ACC112 (cell line): ENCODE measurements around the gene CYP3A7.
"Not testable (repeated sequence)": the region's sequence is repeated elsewhere in the genome, so short reads cannot be mapped to it uniquely, and the experiment has no call there.

Source experiments
- H2AFZ ChIP-seq: fragments of 200-600 bp; sonication (generic); one replicate; pipeline ENCODE4 v1.6.0; 2017; ENCODE audit warnings: antibody characterized with exemption, low read length; ENCODE audit not compliant: unreplicated experiment
- H3K27ac ChIP-seq: fragments of 200-600 bp; sonication (generic); 2 replicates; pipeline ENCODE4 v1.5.1; 2014; ENCODE audit warnings: low read depth, mild to moderate bottlenecking, antibody characterized with exemption, low read length, moderate library complexity
- H3K27me3 ChIP-seq: fragments of 200-600 bp; sonication (generic); 2 replicates; pipeline ENCODE4 v1.6.1; 2014; ENCODE audit warnings: mild to moderate bottlenecking, antibody characterized with exemption, low read length, moderate library complexity, mixed read lengths; ENCODE audit not compliant: insufficient read depth
- H3K36me3 ChIP-seq: fragments of 200-600 bp; sonication (generic); 2 replicates; pipeline ENCODE4 v1.6.1; 2016; ENCODE audit warnings: mild to moderate bottlenecking, antibody characterized with exemption, low read length, moderate library complexity, mixed read lengths; ENCODE audit not compliant: insufficient read depth
- H3K4me1 ChIP-seq: fragments of 200-600 bp; sonication (generic); one replicate; pipeline ENCODE4 v1.6.1; 2016; ENCODE audit warnings: low read length, mixed read lengths; ENCODE audit not compliant: insufficient read depth, unreplicated experiment, control insufficient read depth
- H3K4me3 ChIP-seq: fragments of 200-600 bp; sonication (generic); 2 replicates; pipeline ENCODE4 v1.5.1; 2014; ENCODE audit warnings: mild to moderate bottlenecking, low read depth, low read length
- H3K79me2 ChIP-seq: fragments of 200-600 bp; sonication (generic); one replicate; pipeline ENCODE4 v1.6.0; 2016; ENCODE audit warnings: low read length; ENCODE audit not compliant: control insufficient read depth, unreplicated experiment, insufficient read depth

Gene CYP3A7

DNA sequence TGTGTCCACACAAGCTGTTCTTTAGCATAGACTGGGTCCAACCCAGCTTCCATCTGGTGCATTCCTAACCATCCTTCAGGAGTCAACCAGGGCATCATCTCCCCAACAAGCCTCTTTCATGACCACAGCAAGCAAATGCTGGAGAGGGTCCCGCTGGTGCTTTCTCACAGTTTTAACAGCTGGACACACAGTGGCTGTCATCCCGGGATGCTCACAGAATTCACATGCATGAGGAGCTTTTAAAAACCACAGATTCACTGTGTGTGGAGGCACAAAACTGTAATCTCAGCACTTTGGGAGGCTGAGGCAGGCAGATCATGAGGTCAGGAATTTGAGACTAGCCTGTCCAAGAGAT is 6.4 kb upstream of the CYP3A7 start:
- Histone ChIP-seq H2AFZ (no peak overlapping the region), H3K36me3 (no peaks in the 10 kb centered on the region), H3K4me3 (no peak overlapping the region), H3K27me3 (peaks cover 14% of the 10 kb centered on the region), H3K79me2 (no peaks in the 10 kb centered on the region), H3K4me1 (no peaks in the 10 kb centered on the region), H3K27ac (no peak overlapping the region)

- Histone ChIP-seq H3K27ac (no peak overlapping the region), H3K4me1 (no peaks in the 10 kb centered on the region), H2AFZ (no peak overlapping the region)
Observed at GRCh38 chr7:99740573-99741440, 5.8 kb upstream of the CYP3A7 start.

DNA sequence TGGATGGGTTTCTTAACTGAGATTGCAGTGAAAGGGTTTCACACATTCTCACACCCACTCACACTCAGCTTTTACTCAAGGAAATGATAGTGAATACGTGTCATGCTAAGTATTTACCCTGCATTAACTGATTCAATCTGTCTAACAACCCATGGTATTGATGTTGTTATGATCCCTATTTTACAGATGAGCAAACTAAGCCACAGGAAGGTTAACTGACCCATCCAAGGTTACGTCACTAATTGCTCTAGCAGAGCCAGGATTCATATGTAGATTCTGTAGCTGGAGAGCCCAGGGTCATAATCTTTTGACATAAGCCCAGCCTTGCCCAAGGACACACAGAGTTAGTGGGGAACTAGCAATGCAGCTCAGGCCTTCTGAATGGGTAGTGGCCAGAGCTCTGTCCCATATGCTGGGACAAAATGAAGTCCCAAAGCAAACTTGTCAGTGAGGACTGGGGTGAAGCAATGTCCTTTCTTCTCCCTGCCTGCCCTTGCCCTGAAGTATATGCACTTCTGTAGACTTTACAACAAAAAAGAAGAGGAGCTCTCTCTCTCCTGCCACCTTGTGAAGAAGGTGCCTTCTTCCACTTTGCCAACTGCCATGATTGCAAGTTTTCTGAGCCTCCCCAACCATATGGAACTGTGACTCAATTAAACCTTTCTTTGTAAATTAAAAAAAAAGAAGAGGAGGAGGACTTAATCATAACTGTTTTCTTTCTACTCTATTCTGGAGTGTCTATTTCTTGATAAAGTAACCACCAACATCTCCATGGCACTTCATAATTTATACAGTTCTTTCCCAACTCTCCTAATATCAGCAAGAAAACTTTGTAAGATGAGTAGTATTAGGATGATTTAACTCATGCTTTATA is 4.9 kb upstream of the CYP3A7 start:
- Histone ChIP-seq H3K4me1 (no peaks in the 10 kb centered on the region), H3K79me2 (no peaks in the 10 kb centered on the region), H3K27ac (no peak overlapping the region), H3K36me3 (no peaks in the 10 kb centered on the region), H3K27me3 (peaks cover 20% of the 10 kb centered on the region), H2AFZ (no peak overlapping the region), H3K4me3 (no peak overlapping the region)

More at GRCh38 chr7:99740573-99741440, 5.8 kb upstream of the CYP3A7 start:
- H3K79me2 ChIP-seq: no peaks in the 10 kb centered on the region
- no peaks in the 10 kb centered on the region for H3K36me3 ChIP-seq
- peaks cover 17% of the 10 kb centered on the region for H3K27me3 ChIP-seq
- H3K4me3 ChIP-seq: no peak overlapping the region

DNA sequence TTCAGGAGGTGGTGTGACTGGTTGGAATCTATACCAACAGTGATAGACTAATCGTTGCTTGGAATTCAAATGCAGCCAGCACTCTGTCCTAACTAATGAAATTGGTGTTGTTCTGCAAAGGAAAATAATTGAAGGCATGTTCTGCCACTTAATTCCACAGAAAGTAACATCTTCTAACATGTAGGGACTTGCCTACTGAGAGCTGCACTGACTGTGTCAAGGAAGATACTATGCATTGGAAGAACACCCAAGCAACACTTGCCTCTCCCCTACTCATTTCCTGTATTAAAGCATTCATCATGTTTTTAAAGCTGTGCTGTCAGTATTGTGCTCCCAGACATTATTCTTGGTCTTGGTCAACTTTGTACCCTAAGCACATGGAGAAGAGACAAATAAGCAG is 2.7 kb upstream of the CYP3A7 start:
- Histone ChIP-seq H2AFZ (no peak overlapping the region), H3K4me3 (no peak overlapping the region), H3K79me2 (no peaks in the 10 kb centered on the region), H3K36me3 (no peaks in the 10 kb centered on the region), H3K27me3 (peaks cover 25% of the 10 kb centered on the region), H3K27ac (no peak overlapping the region), H3K4me1 (no peaks in the 10 kb centered on the region)

- not testable (repeated sequence) for H3K36me3 ChIP-seq, H3K27ac ChIP-seq, H3K79me2 ChIP-seq, H3K4me3 ChIP-seq, H2AFZ ChIP-seq, H3K4me1 ChIP-seq
- peaks cover 25% of the 10 kb centered on the region for H3K27me3 ChIP-seq
Observed at GRCh38 chr7:99736667-99737066, 1.7 kb upstream of the CYP3A7 start.

GRCh38 chr7:99733448-99733847 is 1.5 kb downstream of the CYP3A7 start:
- Histone ChIP-seq H2AFZ (no peak overlapping the region), H3K27ac (no peak overlapping the region), H3K79me2 (no peaks in the 10 kb centered on the region), H3K36me3 (no peaks in the 10 kb centered on the region), H3K27me3 (peaks cover 21% of the 10 kb centered on the region), H3K4me3 (no peak overlapping the region), H3K4me1 (no peaks in the 10 kb centered on the region)

DNA sequence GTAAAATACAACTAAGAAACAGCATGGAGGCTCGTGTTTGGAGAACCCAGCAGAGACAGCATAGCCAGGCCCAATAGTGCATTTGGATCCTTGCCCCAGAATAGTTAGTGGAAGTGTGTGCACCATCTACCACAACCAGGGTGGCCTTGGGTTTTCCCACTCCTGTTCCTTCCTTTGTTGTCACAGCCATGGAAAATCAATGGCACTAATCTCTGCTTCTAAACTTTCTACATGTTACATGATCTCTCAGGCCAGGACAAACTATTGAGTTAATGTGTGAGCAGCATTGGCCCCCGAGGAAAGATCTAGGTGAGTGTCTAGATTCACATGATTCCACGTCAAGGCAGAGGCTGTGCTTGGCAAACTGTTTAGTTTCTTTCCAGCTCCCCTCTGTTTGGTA is 2.0 kb downstream of the CYP3A7 start:
- H3K4me1 ChIP-seq: no peaks in the 10 kb centered on the region
- no peak overlapping the region for H2AFZ ChIP-seq
- no peak overlapping the region for H3K27ac ChIP-seq
- H3K27me3 ChIP-seq: peaks cover 21% of the 10 kb centered on the region
- no peak overlapping the region for H3K4me3 ChIP-seq
- H3K79me2 ChIP-seq: no peaks in the 10 kb centered on the region
- no peaks in the 10 kb centered on the region for H3K36me3 ChIP-seq

DNA sequence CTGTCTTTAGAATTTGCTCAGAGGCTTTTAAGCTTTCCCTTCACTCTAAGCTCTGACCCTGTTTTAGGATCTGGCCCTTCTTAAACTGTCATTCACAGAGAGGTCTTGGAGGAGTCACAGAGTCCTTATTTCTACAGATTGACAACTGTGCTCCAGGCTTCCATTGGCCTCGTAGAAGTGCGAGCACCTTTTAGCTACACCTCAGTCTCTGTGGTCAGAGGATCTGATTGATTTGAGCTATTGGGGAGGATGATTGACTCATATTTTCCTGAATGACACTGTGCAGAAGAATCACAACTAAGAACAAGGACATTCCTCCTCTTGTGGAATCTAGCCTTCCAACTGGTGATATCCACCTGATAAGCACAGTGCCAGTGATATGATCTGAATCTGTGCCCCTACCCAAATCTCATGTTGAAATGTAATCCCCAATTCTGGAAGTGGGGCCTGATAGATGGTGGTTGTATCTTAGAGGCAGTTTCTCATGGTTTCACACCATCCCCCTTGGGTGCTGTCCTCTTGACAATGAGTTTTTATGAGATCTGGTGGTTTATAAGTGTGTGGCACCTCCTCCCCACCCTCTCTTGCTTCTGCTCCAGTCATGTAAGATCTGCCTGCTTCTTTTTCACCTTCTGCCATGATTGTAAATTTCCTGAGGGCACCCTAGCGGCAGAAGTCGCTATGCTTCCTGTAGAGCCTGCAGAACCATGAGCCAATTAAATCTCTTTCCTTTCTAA is 3.2 kb downstream of the CYP3A7 start:
- H3K4me3 ChIP-seq: no peak overlapping the region
- no peaks in the 10 kb centered on the region for H3K4me1 ChIP-seq
- H3K27ac ChIP-seq: no peak overlapping the region
- no peak overlapping the region for H2AFZ ChIP-seq
- no peaks in the 10 kb centered on the region for H3K36me3 ChIP-seq
- H3K79me2 ChIP-seq: no peaks in the 10 kb centered on the region
- H3K27me3 ChIP-seq: peaks cover 14% of the 10 kb centered on the region; the same call in 1 of the 2 replicates

DNA sequence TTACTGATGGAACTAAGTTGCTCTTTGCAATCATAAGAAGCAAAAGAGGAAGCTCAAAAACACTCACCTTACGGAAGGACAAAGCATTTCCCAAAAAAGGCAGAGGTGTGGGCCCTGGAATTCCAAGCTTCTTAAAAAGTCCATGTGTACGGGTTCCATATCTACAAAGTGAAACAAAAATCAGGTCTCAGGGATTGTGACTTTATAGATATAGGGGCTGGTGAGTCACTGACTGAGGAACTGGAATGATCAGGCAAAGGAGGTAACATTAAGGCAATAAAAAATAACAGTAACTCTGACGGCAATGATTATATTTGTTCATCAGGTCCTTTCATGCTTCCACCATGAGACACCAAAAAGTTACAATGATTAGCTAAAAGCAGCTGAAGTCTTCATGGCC is 4.0 kb downstream of the CYP3A7 start:
- no peak overlapping the region for H3K4me3 ChIP-seq
- no peaks in the 10 kb centered on the region for H3K4me1 ChIP-seq
- no peak overlapping the region for H3K27ac ChIP-seq
- no peaks in the 10 kb centered on the region for H3K79me2 ChIP-seq
- H2AFZ ChIP-seq: no peak overlapping the region
- no peaks in the 10 kb centered on the region for H3K36me3 ChIP-seq
- H3K27me3 ChIP-seq: peaks cover 13% of the 10 kb centered on the region; the same call in 1 of the 2 replicates

- Histone ChIP-seq H3K4me3 (no peak overlapping the region), H3K4me1 (no peaks in the 10 kb centered on the region), H3K27me3 (peaks cover 8% of the 10 kb centered on the region; the same call in 1 of the 2 replicates), H3K27ac (no peak overlapping the region), H3K36me3 (no peaks in the 10 kb centered on the region), H3K79me2 (no peaks in the 10 kb centered on the region), H2AFZ (no peak overlapping the region)
Observed at GRCh38 chr7:99730238-99730810, 4.7 kb downstream of the CYP3A7 start.
